ENCODE data around the gene COX5B.
"Not testable (repeated sequence)": the region's sequence is repeated elsewhere in the genome, so short reads cannot be mapped to it uniquely, and the experiment has no call there.

COX5B gene

DNA sequence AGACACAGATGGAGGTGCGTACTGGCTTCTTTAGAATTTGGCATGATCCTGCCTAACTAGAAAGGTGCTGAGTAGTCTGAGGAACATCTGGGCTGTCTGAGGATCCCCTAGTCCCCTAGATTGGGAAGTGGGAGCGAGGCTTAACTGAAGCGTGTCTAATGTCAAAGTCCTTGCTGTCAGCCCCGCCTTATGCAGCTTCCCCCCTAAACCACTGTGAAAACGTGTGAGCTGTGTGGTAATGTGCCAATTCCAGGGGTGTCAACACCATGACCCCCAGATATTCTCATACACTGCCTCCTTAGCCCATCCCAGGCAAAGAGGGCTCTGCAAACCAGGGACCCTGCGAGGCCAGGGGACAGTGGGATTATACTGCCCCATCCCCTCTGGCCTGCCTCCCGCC, 34.0 kb upstream of the COX5B start:
- H3K4me1 ChIP-seq (ENCODE audit: control extremely low read depth in 1 of 4, control insufficient read depth in 4 of 4, insufficient read depth in 4 of 4, low read length in 3 of 4); H3K27me3 ChIP-seq (replicated peaks in 2 of 5; ENCODE audit: control insufficient read depth in 4 of 5, insufficient read depth in 5 of 5, low read length in 4 of 5); H3K27ac ChIP-seq (ENCODE audit: insufficient read depth in 1 of 2, low read depth in 1 of 2, low read length in 2 of 2, poor library complexity in 1 of 2, severe bottlenecking in 2 of 2); DNase-seq; H3K9me3 ChIP-seq (ENCODE audit: control extremely low read depth in 1 of 5, control insufficient read depth in 4 of 5, insufficient read depth in 2 of 5, low read depth in 1 of 5, low read length in 4 of 5); H3K36me3 ChIP-seq (ENCODE audit: control insufficient read depth in 4 of 4, insufficient read depth in 4 of 4, low read length in 3 of 4); CTCF ChIA-PET; POLR2A ChIA-PET; H3K4me3 ChIP-seq (ENCODE audit: control insufficient read depth in 1 of 7, extremely low read depth in 1 of 7, insufficient read depth in 4 of 7, low read depth in 2 of 7, low read length in 6 of 7): not testable (repeated sequence)
- no CpG with 5 or more reads among the region's 7 CpGs for WGBS (ENCODE audit: insufficient coverage)

DNA sequence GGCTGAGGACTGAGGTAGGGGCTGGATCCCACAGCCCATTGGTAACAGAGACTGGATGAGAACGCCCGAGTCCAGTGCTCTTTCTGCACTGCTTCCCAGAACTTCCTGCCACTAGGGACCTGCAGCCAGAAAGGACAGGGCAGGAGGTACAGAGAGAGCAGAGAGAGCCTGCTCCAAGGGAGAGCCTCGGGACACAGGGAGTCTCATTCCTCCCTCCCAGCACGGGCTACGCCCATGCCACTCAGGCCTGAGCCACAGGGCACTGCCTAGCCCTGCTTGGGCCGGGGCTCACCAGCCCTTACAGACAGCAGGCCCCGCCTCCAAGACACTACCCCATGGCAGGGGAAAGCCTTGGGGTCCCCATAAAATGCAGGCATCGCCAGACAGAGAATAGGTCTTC, 30.1 kb upstream of the COX5B start:
- POLR2A ChIA-PET; H3K4me3 ChIP-seq (ENCODE audit: control insufficient read depth in 1 of 7, extremely low read depth in 1 of 7, insufficient read depth in 4 of 7, low read depth in 2 of 7, low read length in 6 of 7); H3K27ac ChIP-seq (ENCODE audit: insufficient read depth in 1 of 2, low read depth in 1 of 2, low read length in 2 of 2, poor library complexity in 1 of 2, severe bottlenecking in 2 of 2); H3K36me3 ChIP-seq (ENCODE audit: control insufficient read depth in 4 of 4, insufficient read depth in 4 of 4, low read length in 3 of 4); CTCF ChIA-PET; H3K9me3 ChIP-seq (ENCODE audit: control extremely low read depth in 1 of 5, control insufficient read depth in 4 of 5, insufficient read depth in 2 of 5, low read depth in 1 of 5, low read length in 4 of 5); H3K27me3 ChIP-seq (replicated peaks in 2 of 5; ENCODE audit: control insufficient read depth in 4 of 5, insufficient read depth in 5 of 5, low read length in 4 of 5); DNase-seq; H3K4me1 ChIP-seq (ENCODE audit: control extremely low read depth in 1 of 4, control insufficient read depth in 4 of 4, insufficient read depth in 4 of 4, low read length in 3 of 4): not testable (repeated sequence)
- no CpG with 5 or more reads among the region's 8 CpGs for WGBS (ENCODE audit: insufficient coverage)

DNA sequence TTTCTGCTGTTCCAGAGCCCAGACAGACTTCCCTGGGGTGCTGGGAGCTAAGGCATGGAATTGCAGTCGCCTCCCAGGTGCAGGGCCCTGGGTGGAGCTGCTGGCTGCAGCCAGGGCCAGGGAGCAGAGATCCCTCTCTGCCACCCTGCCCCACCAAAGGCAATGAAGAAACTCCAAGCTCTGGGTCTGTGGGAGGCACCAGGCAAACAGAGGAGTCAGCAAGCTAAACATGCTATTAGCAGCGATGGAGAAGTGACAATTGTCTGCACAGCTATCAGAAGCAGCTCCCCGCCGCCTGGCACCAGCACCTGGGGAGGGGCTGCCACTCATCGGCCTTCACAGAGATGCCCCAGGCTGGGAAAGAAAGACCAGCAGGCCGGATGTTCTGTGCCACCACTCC, 28.0 kb upstream of the COX5B start:
- Histone ChIP-seq H3K4me1 (ENCODE audit: control extremely low read depth in 1 of 4, control insufficient read depth in 4 of 4, insufficient read depth in 4 of 4, low read length in 3 of 4) (no peaks in the 10 kb centered on the region), H3K4me3 (ENCODE audit: control insufficient read depth in 1 of 7, extremely low read depth in 1 of 7, insufficient read depth in 4 of 7, low read depth in 2 of 7, low read length in 6 of 7) (no peak overlapping the region), H3K27me3 (replicated peaks in 2 of 5; ENCODE audit: control insufficient read depth in 4 of 5, insufficient read depth in 5 of 5, low read length in 4 of 5) (no peaks in the 10 kb centered on the region), H3K36me3 (ENCODE audit: control insufficient read depth in 4 of 4, insufficient read depth in 4 of 4, low read length in 3 of 4) (no peaks in the 10 kb centered on the region), H3K27ac (ENCODE audit: insufficient read depth in 1 of 2, low read depth in 1 of 2, low read length in 2 of 2, poor library complexity in 1 of 2, severe bottlenecking in 2 of 2) (no peak overlapping the region), H3K9me3 (ENCODE audit: control extremely low read depth in 1 of 5, control insufficient read depth in 4 of 5, insufficient read depth in 2 of 5, low read depth in 1 of 5, low read length in 4 of 5) (no peaks in the 10 kb centered on the region)
- ChIA-PET POLR2A (no interaction called here), CTCF (no interaction called here)
- 96% methylated on average over 3 of the region's 6 CpGs for WGBS (ENCODE audit: insufficient coverage)
- DNase-seq = no peak

DNA sequence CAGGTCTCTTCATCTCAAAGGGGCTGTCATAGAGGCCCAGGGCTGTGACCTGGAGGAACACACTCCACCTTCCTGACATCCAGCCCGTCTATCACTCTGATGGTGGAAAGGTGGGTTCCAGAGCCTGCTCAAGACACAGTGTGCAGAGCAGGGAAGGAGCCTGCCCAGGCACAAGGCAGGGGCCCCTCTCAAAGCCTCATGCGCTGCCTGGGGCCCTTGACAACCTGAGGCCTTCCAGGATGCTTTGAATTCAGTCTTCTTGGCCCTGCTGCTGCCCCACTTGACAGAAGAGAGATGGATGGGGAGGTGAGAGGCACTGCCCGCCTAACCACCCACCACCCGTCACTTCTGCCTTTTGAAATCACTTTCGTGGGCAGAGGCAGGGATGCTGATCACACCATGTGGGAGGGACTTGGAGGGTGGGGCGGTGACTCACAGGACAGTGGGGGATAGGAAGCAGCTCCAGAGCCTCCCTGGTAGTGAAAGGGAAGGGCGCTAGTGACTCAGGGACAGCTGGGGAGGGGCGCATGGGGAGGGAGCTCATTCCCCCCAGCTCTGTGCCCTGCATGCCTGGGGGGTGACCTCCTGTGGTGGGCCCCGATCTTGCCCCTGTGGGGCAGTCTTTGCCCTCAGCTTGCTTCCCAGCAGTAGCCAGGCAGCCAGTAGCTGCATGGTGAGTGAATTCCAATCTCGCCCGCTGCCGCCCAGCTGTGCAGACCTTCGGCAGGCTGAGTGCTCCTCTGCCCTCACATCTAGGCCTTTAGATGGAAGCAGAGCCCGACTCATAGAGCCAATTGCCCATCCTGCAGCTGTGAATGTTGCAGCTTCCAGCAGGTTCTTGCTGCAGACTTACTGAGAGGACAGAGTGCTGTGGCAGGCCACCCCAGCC, 26.7 kb upstream of the COX5B start:
- peak in 2 of 3 donors; percentile 18 to 31 for DNase-seq
- H3K4me3 ChIP-seq (ENCODE audit: control insufficient read depth in 1 of 7, extremely low read depth in 1 of 7, insufficient read depth in 4 of 7, low read depth in 2 of 7, low read length in 6 of 7); POLR2A ChIA-PET; H3K4me1 ChIP-seq (ENCODE audit: control extremely low read depth in 1 of 4, control insufficient read depth in 4 of 4, insufficient read depth in 4 of 4, low read length in 3 of 4); H3K27ac ChIP-seq (ENCODE audit: insufficient read depth in 1 of 2, low read depth in 1 of 2, low read length in 2 of 2, poor library complexity in 1 of 2, severe bottlenecking in 2 of 2); H3K36me3 ChIP-seq (ENCODE audit: control insufficient read depth in 4 of 4, insufficient read depth in 4 of 4, low read length in 3 of 4); H3K27me3 ChIP-seq (replicated peaks in 2 of 5; ENCODE audit: control insufficient read depth in 4 of 5, insufficient read depth in 5 of 5, low read length in 4 of 5); H3K9me3 ChIP-seq (ENCODE audit: control extremely low read depth in 1 of 5, control insufficient read depth in 4 of 5, insufficient read depth in 2 of 5, low read depth in 1 of 5, low read length in 4 of 5); CTCF ChIA-PET: not testable (repeated sequence)
- WGBS (ENCODE audit: insufficient coverage) = 100% methylated on average over 1 of the region's 14 CpGs

DNA sequence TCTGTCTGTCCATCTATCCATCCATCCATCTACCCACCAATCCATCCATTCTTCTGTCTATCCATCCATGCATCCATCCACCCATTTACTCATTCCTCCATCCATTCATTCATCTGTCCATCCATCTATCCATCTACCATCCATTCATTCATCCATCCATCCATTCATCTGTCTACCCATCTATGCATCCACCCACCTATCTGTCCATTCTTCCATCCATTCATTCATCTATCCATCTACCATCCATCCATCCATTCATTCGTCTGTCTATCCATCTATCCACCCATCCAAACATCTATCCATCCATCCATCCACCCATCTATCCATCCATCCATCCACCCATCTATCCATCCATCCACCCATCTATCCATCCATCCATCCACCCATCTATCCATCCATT, 25.4 kb upstream of the COX5B start:
- H3K27me3 ChIP-seq (replicated peaks in 2 of 5; ENCODE audit: control insufficient read depth in 4 of 5, insufficient read depth in 5 of 5, low read length in 4 of 5); H3K36me3 ChIP-seq (ENCODE audit: control insufficient read depth in 4 of 4, insufficient read depth in 4 of 4, low read length in 3 of 4); H3K4me3 ChIP-seq (ENCODE audit: control insufficient read depth in 1 of 7, extremely low read depth in 1 of 7, insufficient read depth in 4 of 7, low read depth in 2 of 7, low read length in 6 of 7); H3K4me1 ChIP-seq (ENCODE audit: control extremely low read depth in 1 of 4, control insufficient read depth in 4 of 4, insufficient read depth in 4 of 4, low read length in 3 of 4); CTCF ChIA-PET; DNase-seq; POLR2A ChIA-PET; H3K9me3 ChIP-seq (ENCODE audit: control extremely low read depth in 1 of 5, control insufficient read depth in 4 of 5, insufficient read depth in 2 of 5, low read depth in 1 of 5, low read length in 4 of 5); H3K27ac ChIP-seq (ENCODE audit: insufficient read depth in 1 of 2, low read depth in 1 of 2, low read length in 2 of 2, poor library complexity in 1 of 2, severe bottlenecking in 2 of 2): not testable (repeated sequence)
- WGBS (ENCODE audit: insufficient coverage) = 100% methylated on average over 1 of the region's 1 CpG

DNA sequence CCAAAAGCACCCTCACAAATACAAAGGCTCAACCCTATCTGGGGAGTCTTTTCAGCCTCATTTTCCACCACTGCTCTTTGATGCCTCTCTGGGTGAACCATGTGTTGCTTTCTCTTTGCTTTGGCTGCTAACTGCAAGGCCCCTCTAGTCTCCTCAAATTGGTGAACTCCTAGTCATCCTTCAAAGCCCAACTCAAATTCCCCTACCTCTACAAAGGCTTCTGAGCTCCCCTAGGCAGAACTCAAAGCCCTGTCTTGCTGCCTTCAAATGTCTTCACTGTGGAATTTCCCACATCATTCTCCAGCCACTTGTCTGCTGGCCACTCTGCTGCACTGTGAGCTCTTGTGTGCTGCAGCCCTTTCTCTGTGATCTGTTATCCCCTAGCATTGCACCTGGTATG, 22.9 kb upstream of the COX5B start:
- H3K27ac ChIP-seq (ENCODE audit: insufficient read depth in 1 of 2, low read depth in 1 of 2, low read length in 2 of 2, poor library complexity in 1 of 2, severe bottlenecking in 2 of 2); H3K4me1 ChIP-seq (ENCODE audit: control extremely low read depth in 1 of 4, control insufficient read depth in 4 of 4, insufficient read depth in 4 of 4, low read length in 3 of 4); CTCF ChIA-PET; POLR2A ChIA-PET; H3K27me3 ChIP-seq (replicated peaks in 2 of 5; ENCODE audit: control insufficient read depth in 4 of 5, insufficient read depth in 5 of 5, low read length in 4 of 5); H3K36me3 ChIP-seq (ENCODE audit: control insufficient read depth in 4 of 4, insufficient read depth in 4 of 4, low read length in 3 of 4); H3K9me3 ChIP-seq (ENCODE audit: control extremely low read depth in 1 of 5, control insufficient read depth in 4 of 5, insufficient read depth in 2 of 5, low read depth in 1 of 5, low read length in 4 of 5); H3K4me3 ChIP-seq (ENCODE audit: control insufficient read depth in 1 of 7, extremely low read depth in 1 of 7, insufficient read depth in 4 of 7, low read depth in 2 of 7, low read length in 6 of 7); DNase-seq: not testable (repeated sequence)

DNA sequence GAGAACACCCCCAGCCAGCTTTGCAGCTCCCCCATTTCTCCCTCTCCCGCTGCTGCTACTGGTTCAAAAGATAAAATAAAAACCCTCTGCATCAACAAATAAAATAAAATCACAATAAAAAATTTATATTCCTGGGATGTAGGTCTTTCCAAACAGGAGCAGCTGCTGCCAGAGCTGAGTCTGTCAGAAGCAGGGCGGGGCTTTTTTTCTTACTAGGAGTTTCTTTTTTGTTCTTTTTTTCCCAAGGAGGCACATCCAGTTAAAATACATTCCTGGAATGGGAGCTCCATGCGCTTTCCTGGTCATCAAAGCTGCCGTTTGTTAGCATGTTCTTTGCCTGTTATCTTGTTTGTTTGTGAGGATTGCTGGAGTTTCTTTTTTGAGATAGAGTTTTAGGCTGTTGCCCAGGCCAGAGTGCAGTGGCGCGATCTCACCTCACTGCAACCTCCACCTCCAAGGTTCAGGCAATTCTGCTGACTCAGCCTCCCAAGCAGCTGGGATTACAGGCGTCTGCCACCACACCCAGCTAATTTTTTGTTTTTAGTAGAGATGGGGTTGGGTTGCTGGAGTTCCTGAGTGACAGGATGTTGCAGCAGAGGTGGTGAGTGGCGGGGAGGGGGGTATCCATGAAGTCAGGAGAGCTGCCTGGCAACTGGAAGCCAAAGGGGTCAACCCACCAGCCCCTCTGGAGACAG, 20.4 kb upstream of the COX5B start:
- DNase-seq; H3K27ac ChIP-seq (ENCODE audit: insufficient read depth in 1 of 2, low read depth in 1 of 2, low read length in 2 of 2, poor library complexity in 1 of 2, severe bottlenecking in 2 of 2); H3K4me1 ChIP-seq (ENCODE audit: control extremely low read depth in 1 of 4, control insufficient read depth in 4 of 4, insufficient read depth in 4 of 4, low read length in 3 of 4); H3K27me3 ChIP-seq (replicated peaks in 2 of 5; ENCODE audit: control insufficient read depth in 4 of 5, insufficient read depth in 5 of 5, low read length in 4 of 5); H3K4me3 ChIP-seq (ENCODE audit: control insufficient read depth in 1 of 7, extremely low read depth in 1 of 7, insufficient read depth in 4 of 7, low read depth in 2 of 7, low read length in 6 of 7); H3K36me3 ChIP-seq (ENCODE audit: control insufficient read depth in 4 of 4, insufficient read depth in 4 of 4, low read length in 3 of 4); POLR2A ChIA-PET; CTCF ChIA-PET; H3K9me3 ChIP-seq (ENCODE audit: control extremely low read depth in 1 of 5, control insufficient read depth in 4 of 5, insufficient read depth in 2 of 5, low read depth in 1 of 5, low read length in 4 of 5): not testable (repeated sequence)
- WGBS (ENCODE audit: insufficient coverage) = no CpG with 5 or more reads among the region's 8 CpGs
